A549 (cell line): ENCODE results near the gene PSMB1. TPM values are rescaled to one million over a fixed set of nuclear protein-coding genes. Genes with fewer than 3 reads are reported as not detected.
"Not testable (repeated sequence)": the region's sequence is repeated elsewhere in the genome, so short reads cannot be mapped to it uniquely, and the experiment has no call there.

Experiments used
- ATAC-seq, 2 experiments: fragments of 200-7000 bp in 1 of 2; fragments of >200 bp in 1 of 2; cut with Nextera tagmentation in 1 of 2; cut with Tn5 transposase in 1 of 2; 3 replicates each; pipeline versions ENCODE4 v1.8.0 to v1.9.1; 2018 to 2020; ENCODE audit warnings: mild to moderate bottlenecking in 1 of 2, moderate library complexity in 1 of 2
- CTCF ChIA-PET: fragments of 300-600 bp; sonication (Branson Sonifier 250); formaldehyde crosslinking; extraction: SDS; loops from one replicate; lab custom pipeline; 2021; ENCODE audit warnings: antibody characterized with exemption, inconsistent platforms; lab: Yijun Ruan, JAX
- POLR2A ChIA-PET: fragments of 350-600 bp; formaldehyde crosslinking; extraction: SDS; loops from one replicate; lab custom pipeline; 2021; ENCODE audit warnings: antibody characterized with exemption, inconsistent platforms; lab: Yijun Ruan, JAX
- DNase-seq, 2 experiments: peaks; one replicate each; pipeline versions ENCODE4 v3.0.0 to v3.0.0-alpha.2; 2011 to 2016; ENCODE audit warnings: low read depth in 1 of 2, low spot score in 1 of 2
- FAIRE-seq: peaks from 2 replicates; lab custom pipeline; 2011; peaks lifted over from hg19 to GRCh38; lab: Jason Lieb, UNC
- H3K27ac ChIP-seq, 2 experiments: fragments of >200 bp; sonication (Bioruptor Twin); formaldehyde crosslinking; 3 replicates each; pipeline ENCODE4 v1.5.1; 2016 to 2017
- H3K4me1 ChIP-seq: fragments of >200 bp; sonication (Bioruptor Twin); formaldehyde crosslinking; 3 replicates; pipeline ENCODE4 v1.6.1; 2016
- H3K4me2 ChIP-seq: fragments of >200 bp; sonication (Bioruptor Twin); formaldehyde crosslinking; 3 replicates; pipeline ENCODE4 v1.6.1; 2016
- H3K4me3 ChIP-seq: fragments of >200 bp; sonication (Bioruptor Twin); formaldehyde crosslinking; 3 replicates; pipeline ENCODE4 v1.5.1; 2016
- H3K9me3 ChIP-seq: fragments of >200 bp; sonication (Bioruptor Twin); formaldehyde crosslinking; 3 replicates; pipeline ENCODE4 v1.6.1; 2016
- BCL3 ChIP-seq: fragments of >200 bp; sonication (Bioruptor Twin); formaldehyde crosslinking; IDR thresholded peaks from 3 replicates; pipeline ENCODE4 v1.6.1; 2016
- CBX2 ChIP-seq: fragments of 200-600 bp; sonication (generic); IDR thresholded peaks from 2 replicates; pipeline ENCODE4 v1.6.1; 2016; ENCODE audit warnings: low read depth, mild to moderate bottlenecking, borderline replicate concordance
- CHD2 ChIP-seq: fragments of 150-350 bp; IDR thresholded peaks from 2 replicates; pipeline ENCODE4 v1.6.1; 2014; ENCODE audit warnings: low read length; ENCODE audit not compliant: partially characterized antibody
- CHD4 ChIP-seq: fragments of 200-600 bp; sonication (generic); IDR thresholded peaks from 2 replicates; pipeline ENCODE4 v1.6.1; 2016; ENCODE audit warnings: antibody characterized with exemption, mild to moderate bottlenecking, borderline replicate concordance
- FOSL2 ChIP-seq, 2 experiments: fragments of 450-650 bp in 1 of 2; fragments of >200 bp in 1 of 2; sonication (Bioruptor Twin) in 1 of 2; formaldehyde crosslinking; IDR thresholded peaks; 2 replicates each; pipeline versions ENCODE4 v1.5.0 to v1.6.1; 2016 to 2020; ENCODE audit warnings: mild to moderate bottlenecking in 1 of 2, moderate library complexity in 1 of 2
- FOXS1 ChIP-seq: fragments of 250-450 bp; sonication (Bioruptor Pico); IDR thresholded peaks from 2 replicates; pipeline ENCODE4 v1.5.0; 2020; ENCODE audit warnings: mild to moderate bottlenecking, moderate library complexity
- GATA3 ChIP-seq: IDR thresholded peaks from 2 replicates; pipeline ENCODE4 v1.6.1; 2012; ENCODE audit warnings: borderline replicate concordance
- HOXA7 ChIP-seq: fragments of 250-450 bp; sonication (Bioruptor Pico); IDR thresholded peaks from 2 replicates; pipeline ENCODE4 v1.5.0; 2020; ENCODE audit warnings: mild to moderate bottlenecking, moderate library complexity
- KDM5A ChIP-seq: fragments of 200-600 bp; sonication (generic); IDR thresholded peaks from 2 replicates; pipeline ENCODE4 v1.6.1; 2016; ENCODE audit warnings: antibody characterized with exemption, mild to moderate bottlenecking
- MAX ChIP-seq: IDR thresholded peaks from 2 replicates; pipeline ENCODE4 v1.6.1; 2012
- NFE2L2 ChIP-seq: fragments of 150-350 bp; conservative IDR thresholded peaks from 2 replicates; pipeline ENCODE4 v1.6.1; 2014; ENCODE audit warnings: low read length
- NPAS2 ChIP-seq: fragments of 250-450 bp; sonication (Bioruptor Pico); IDR thresholded peaks from 2 replicates; pipeline ENCODE4 v1.8.0; 2022; ENCODE audit warnings: mild to moderate bottlenecking, moderate library complexity, borderline replicate concordance
- POLR2AphosphoS2 ChIP-seq: conservative IDR thresholded peaks from 2 replicates; pipeline ENCODE4 v1.6.1; 2012; ENCODE audit warnings: low read length, improper control_type of control experiment, inconsistent platforms
- RAD21 ChIP-seq, 2 experiments: fragments of >200 bp in 1 of 2; sonication (Bioruptor Twin) in 1 of 2; formaldehyde crosslinking in 1 of 2; IDR thresholded peaks in 1 of 2; conservative IDR thresholded peaks in 1 of 2; 2 replicates in 1 of 2; 3 replicates in 1 of 2; pipeline ENCODE4 v1.6.1; 2012 to 2018; ENCODE audit warnings: inconsistent platforms in 1 of 2
- RCOR1 ChIP-seq: fragments of 150-350 bp; IDR thresholded peaks from 2 replicates; pipeline ENCODE4 v1.6.1; 2014; ENCODE audit warnings: antibody characterized with exemption, low read length, low read depth
- SREBF2 ChIP-seq: fragments of 450-650 bp; IDR thresholded peaks from 2 replicates; pipeline ENCODE4 v1.6.1; 2014; ENCODE audit warnings: mild to moderate bottlenecking, moderate library complexity
- TP53 ChIP-seq: fragments of 250-450 bp; sonication (Bioruptor Pico); IDR thresholded peaks from 2 replicates; pipeline ENCODE4 v1.5.0; 2021; ENCODE audit warnings: mild to moderate bottlenecking, moderate library complexity
- USF2 ChIP-seq: fragments of 450-650 bp; IDR thresholded peaks from 2 replicates; pipeline ENCODE4 v1.6.1; 2014; ENCODE audit warnings: antibody characterized with exemption
- ZFP36 ChIP-seq: fragments of 450-650 bp; IDR thresholded peaks from 2 replicates; pipeline ENCODE4 v1.6.1; 2014; ENCODE audit warnings: borderline replicate concordance; ENCODE audit not compliant: partially characterized antibody
- ZSCAN20 ChIP-seq: fragments of 250-450 bp; sonication (Bioruptor Pico); IDR thresholded peaks from 2 replicates; pipeline ENCODE4 v1.8.0; 2022; ENCODE audit warnings: mild to moderate bottlenecking, moderate library complexity
- WGBS: methylation state at CpG from one replicate; pipeline ENCODE4 v1.1.6; 2017; ENCODE audit errors: missing lambda C conversion rate; 5-methylcytosine and 5-hydroxymethylcytosine counted together
- polyA plus RNA-seq, 4 experiments: library from polyadenylated mRNA; depleted of rRNA in 3 of 4; stranded (reverse); fragments of >200 nt; fragmentation: RNase III in 1 of 4; extraction: RNeasy Plus Mini Kit Qiagen cat#74134 plus additional on column Dnase treatment in 1 of 4; gene quantifications; 2 replicates in 3 of 4; 3 replicates in 1 of 4; pipeline ENCODE4 v1.2.3, GENCODE V29; 2011 to 2017

The PSMB1 gene
- polyA plus RNA-seq, 2 of the 4 experiments (the other 2 are of a cell fraction), result 267 to 306 TPM

GRCh38 chr6:170503414-170503761, 49.7 kb downstream of the PSMB1 start:
- FAIRE-seq (no peak), ATAC-seq (no peak)
- Histone ChIP-seq H3K4me2 (no peak overlapping the region), H3K4me1 (no peaks in the 10 kb centered on the region), H3K4me3 (no peak overlapping the region), H3K9me3 (no peaks in the 10 kb centered on the region)
- CTCF ChIA-PET, result no interaction called here
- POLR2A ChIA-PET, result no interaction called here
- TF ChIP-seq NFE2L2, result no peak
- no peak for TF ChIP-seq USF2
- no peak for TF ChIP-seq HOXA7 (CRISPR knock-in tag)
- TF ChIP-seq FOSL2 (IDR thresholded peaks at IDR 0.05), result no peak
- no peak for TF ChIP-seq FOSL2 (CRISPR knock-in tag; IDR thresholded peaks at IDR 0.05)
- TF ChIP-seq NPAS2 (CRISPR knock-in tag), result no peak
- TF ChIP-seq MAX, result no peak
- TF ChIP-seq ZSCAN20 (CRISPR knock-in tag), result no peak
- TF ChIP-seq CBX2, result no peak
- no peak for TF ChIP-seq CHD4
- TF ChIP-seq CHD2, result no peak
- TF ChIP-seq RAD21 (conservative IDR thresholded peaks at IDR 0.05 in 1 of 2, IDR thresholded peaks at IDR 0.05 in 1 of 2), result no peak
- no peak for TF ChIP-seq BCL3
- TF ChIP-seq RCOR1, result no peak
- no peak for TF ChIP-seq POLR2AphosphoS2
- no peak for TF ChIP-seq FOXS1 (CRISPR knock-in tag)
- TF ChIP-seq TP53 (CRISPR knock-in tag), result no peak
- TF ChIP-seq SREBF2, result no peak
- TF ChIP-seq KDM5A, result no peak
- no peak for TF ChIP-seq GATA3
- no peak for TF ChIP-seq ZFP36
- TF ChIP-seq, all 56 proteins: peak for 0
- DNase-seq, result no peak
- H3K27ac ChIP-seq, result no peak overlapping the region

- FAIRE-seq, result not testable (repeated sequence)
These were observed 50.2 kb downstream of the PSMB1 start for GRCh38 chr6:170502733-170503413.

GRCh38 chr6:170502268-170502667, 50.8 kb downstream of the PSMB1 start:
- H3K4me2 ChIP-seq, CTCF ChIA-PET, H3K9me3 ChIP-seq, FAIRE-seq, ATAC-seq, POLR2A ChIA-PET, DNase-seq, H3K4me1 ChIP-seq, H3K27ac ChIP-seq, H3K4me3 ChIP-seq: not testable (repeated sequence)
- 13% methylated on average over 2 of the region's 2 CpGs for WGBS

More at GRCh38 chr6:170502733-170503413, 50.2 kb downstream of the PSMB1 start:
- H3K9me3 ChIP-seq, DNase-seq, POLR2A ChIA-PET, ATAC-seq, H3K4me2 ChIP-seq, H3K4me3 ChIP-seq, H3K4me1 ChIP-seq, CTCF ChIA-PET, H3K27ac ChIP-seq: not testable (repeated sequence)
- 0% methylated on average over 2 of the region's 2 CpGs for WGBS
